ENCODE measurements around the gene CACNG3. TPM values are rescaled to one million over a fixed set of nuclear protein-coding genes. Genes with fewer than 3 reads are reported as not detected.

Gene CACNG3
- total RNA-seq, 1 experiment from 2014 or later, result not detected

GRCh38 chr16:24297375-24297774 lies 41.2 kb downstream of the CACNG3 start:
- H3K27me3 Mint-ChIP-seq (ENCODE audit: low read depth), result peaks cover 17% of the 10 kb centered on the region
- H3K36me3 Mint-ChIP-seq (ENCODE audit: insufficient read depth in 1 of 3, low read depth in 3 of 3), result no peaks in the 10 kb centered on the region; a peak in 2 of 7 replicates

More at GRCh38 chr16:24297375-24297774, 41.2 kb downstream of the CACNG3 start:
- Histone ChIP-seq H3K4me2 (ENCODE audit: insufficient read depth, insufficient read length, low read length) (no peak overlapping the region), H4K91ac (ENCODE audit: insufficient read length, low read depth, low read length) (no peak overlapping the region), H3K56ac (ENCODE audit: insufficient read length, low read depth, low read length) (no peak overlapping the region), H3K4me1 (ENCODE audit: insufficient read depth, low read length) (no peaks in the 10 kb centered on the region), H2BK20ac (ENCODE audit: low read depth, low read length, poor library complexity, severe bottlenecking) (no peak overlapping the region), H3K79me2 (ENCODE audit: insufficient read depth, low read length) (no peaks in the 10 kb centered on the region), H3K18ac (ENCODE audit: insufficient read length, low read depth, low read length) (no peak overlapping the region), H2AK5ac (ENCODE audit: insufficient read length, low read length) (no peak overlapping the region), H4K8ac (replicated peaks; ENCODE audit: insufficient read length, low read depth, low read length) (no peak overlapping the region), H3T11ph (ENCODE audit: low read length) (no peak overlapping the region), H3K14ac (ENCODE audit: insufficient read depth, low read length) (no peak overlapping the region), H3K27ac (ENCODE audit: insufficient read length, low read depth, low read length) (no peak overlapping the region), H2BK120ac (ENCODE audit: low read depth, low read length, poor library complexity, severe bottlenecking) (no peak overlapping the region), H2BK5ac (ENCODE audit: insufficient read length, low read length) (no peak overlapping the region), H2BK12ac (ENCODE audit: insufficient read length, low read depth, low read length) (no peak overlapping the region), H3K23me2 (ENCODE audit: insufficient read length, low read depth, low read length, poor library complexity, severe bottlenecking) (no peaks in the 10 kb centered on the region), H3K9ac (ENCODE audit: extremely low read depth, insufficient read length, low read length) (no peak overlapping the region), H2AFZ (ENCODE audit: low read length) (no peak overlapping the region), H3K4ac (ENCODE audit: low read depth, low read length) (no peak overlapping the region), H3K79me1 (ENCODE audit: insufficient read depth, low read depth, low read length, poor library complexity, severe bottlenecking) (no peaks in the 10 kb centered on the region), H2BK15ac (ENCODE audit: low read depth, low read length) (no peak overlapping the region), H3K27me3 (ENCODE audit: insufficient read depth, low read length) (no peaks in the 10 kb centered on the region; the same call in 1 of the 2 replicates), H3K23ac (ENCODE audit: insufficient read length, low read depth, low read length) (no peak overlapping the region), H4K5ac (ENCODE audit: insufficient read length, low read depth, low read length) (no peak overlapping the region), H4K20me1 (ENCODE audit: control insufficient read depth, insufficient read depth, insufficient read length) (no peaks in the 10 kb centered on the region), H3K9me3 (ENCODE audit: control insufficient read depth, low read depth, low read length) (no peaks in the 10 kb centered on the region)
- H3K9me3 Mint-ChIP-seq, result no peaks in the 10 kb centered on the region; a peak in 2 of 5 replicates
- no peak overlapping the region for H3K4me3 Mint-ChIP-seq
- WGBS (ENCODE audit: extremely low coverage, insufficient read length, low lambda C conversion rate), result no CpG with 5 or more reads among the region's 3 CpGs
- no peak for TF ChIP-seq CTCF (conservative IDR thresholded peaks at IDR 0.05)
- H3K4me1 Mint-ChIP-seq, result peaks cover 0 to 2% of the 10 kb centered on the region in 2 experiments; a peak in 1 of 4 replicates
- H3K27ac Mint-ChIP-seq, result no peak overlapping the region
- no peak for DNase-seq
